Measurements from ENCODE around the gene DEUP1. TPM values are rescaled to one million over a fixed set of nuclear protein-coding genes. Genes with fewer than 3 reads are reported as not detected.

Gene DEUP1
- total RNA-seq, 1 donor from 2014 or later, result not detected

DNA sequence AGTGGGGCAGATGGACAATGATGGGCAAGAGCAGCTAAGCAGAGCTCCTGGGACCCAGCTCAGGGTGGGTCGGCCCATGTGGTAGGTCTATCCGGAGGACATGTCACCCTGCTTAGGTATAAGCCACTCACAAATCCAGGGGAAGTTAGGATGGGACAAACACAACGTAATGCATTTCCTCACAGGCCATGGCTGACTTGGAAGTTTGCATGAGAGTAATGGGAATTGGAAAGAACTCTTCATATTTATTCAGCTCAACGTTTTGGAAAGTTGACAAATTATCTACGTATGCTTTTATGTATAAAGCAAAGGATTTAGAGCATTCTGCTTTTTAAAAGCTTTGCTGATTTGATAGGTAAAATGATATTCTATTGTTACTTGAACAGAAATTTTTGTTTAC is 137.7 kb downstream of the DEUP1 start:
- DNase-seq (ENCODE audit: extremely low spot score, unreplicated experiment), result no peak
- Mint-ChIP-seq H3K4me1 (ENCODE audit: unreplicated experiment) (peaks cover 6% of the 10 kb centered on the region), H3K36me3 (ENCODE audit: unreplicated experiment) (peaks cover 4% of the 10 kb centered on the region)

DNA sequence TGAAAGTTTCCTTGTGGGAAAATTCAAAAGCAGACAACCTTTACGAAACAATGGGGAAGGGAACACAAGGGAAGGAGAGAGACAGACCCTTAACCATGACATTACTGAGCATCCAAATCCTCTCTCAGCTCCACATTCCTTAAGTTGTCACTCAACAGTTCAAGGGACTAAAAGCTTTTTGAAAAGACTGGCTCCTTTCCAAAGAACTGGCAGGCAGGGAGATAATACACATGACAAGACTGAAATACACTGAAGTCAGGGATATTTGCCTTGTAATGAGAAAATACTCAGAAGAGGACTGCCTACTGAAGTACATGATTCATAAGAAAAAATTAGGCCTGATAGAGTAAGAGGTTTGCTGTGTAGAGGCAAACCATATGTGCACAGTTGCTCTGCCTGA is 143.6 kb downstream of the DEUP1 start:
- no peaks in the 10 kb centered on the region for H3K27me3 Mint-ChIP-seq (ENCODE audit: unreplicated experiment)
- H3K4me1 Mint-ChIP-seq (ENCODE audit: unreplicated experiment), result peaks cover 20% of the 10 kb centered on the region
- H3K36me3 Mint-ChIP-seq (ENCODE audit: unreplicated experiment), result peaks cover 6% of the 10 kb centered on the region
- TF ChIP-seq, protein P1, sequence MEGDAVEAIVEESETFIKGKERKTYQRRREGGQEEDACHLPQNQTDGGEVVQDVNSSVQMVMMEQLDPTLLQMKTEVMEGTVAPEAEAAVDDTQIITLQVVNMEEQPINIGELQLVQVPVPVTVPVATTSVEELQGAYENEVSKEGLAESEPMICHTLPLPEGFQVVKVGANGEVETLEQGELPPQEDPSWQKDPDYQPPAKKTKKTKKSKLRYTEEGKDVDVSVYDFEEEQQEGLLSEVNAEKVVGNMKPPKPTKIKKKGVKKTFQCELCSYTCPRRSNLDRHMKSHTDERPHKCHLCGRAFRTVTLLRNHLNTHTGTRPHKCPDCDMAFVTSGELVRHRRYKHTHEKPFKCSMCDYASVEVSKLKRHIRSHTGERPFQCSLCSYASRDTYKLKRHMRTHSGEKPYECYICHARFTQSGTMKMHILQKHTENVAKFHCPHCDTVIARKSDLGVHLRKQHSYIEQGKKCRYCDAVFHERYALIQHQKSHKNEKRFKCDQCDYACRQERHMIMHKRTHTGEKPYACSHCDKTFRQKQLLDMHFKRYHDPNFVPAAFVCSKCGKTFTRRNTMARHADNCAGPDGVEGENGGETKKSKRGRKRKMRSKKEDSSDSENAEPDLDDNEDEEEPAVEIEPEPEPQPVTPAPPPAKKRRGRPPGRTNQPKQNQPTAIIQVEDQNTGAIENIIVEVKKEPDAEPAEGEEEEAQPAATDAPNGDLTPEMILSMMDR (IDR thresholded peaks at IDR 0.05), result no peak
- no peak overlapping the region for H3K27ac Mint-ChIP-seq (ENCODE audit: unreplicated experiment)
- DNase-seq (ENCODE audit: extremely low spot score, unreplicated experiment), result no peak
- H3K4me3 Mint-ChIP-seq (ENCODE audit: unreplicated experiment), result no peak overlapping the region
- H3K9me3 Mint-ChIP-seq (ENCODE audit: unreplicated experiment), result no peaks in the 10 kb centered on the region

More for the DNA sequence above, 137.7 kb downstream of the DEUP1 start:
- peaks cover 8% of the 10 kb centered on the region for H3K27me3 Mint-ChIP-seq (ENCODE audit: unreplicated experiment)
- no peak overlapping the region for H3K4me3 Mint-ChIP-seq (ENCODE audit: unreplicated experiment)
- TF ChIP-seq, protein P1 (IDR thresholded peaks at IDR 0.05), result no peak
- no peaks in the 10 kb centered on the region for H3K9me3 Mint-ChIP-seq (ENCODE audit: unreplicated experiment)
- H3K27ac Mint-ChIP-seq (ENCODE audit: unreplicated experiment), result no peak overlapping the region

DNA sequence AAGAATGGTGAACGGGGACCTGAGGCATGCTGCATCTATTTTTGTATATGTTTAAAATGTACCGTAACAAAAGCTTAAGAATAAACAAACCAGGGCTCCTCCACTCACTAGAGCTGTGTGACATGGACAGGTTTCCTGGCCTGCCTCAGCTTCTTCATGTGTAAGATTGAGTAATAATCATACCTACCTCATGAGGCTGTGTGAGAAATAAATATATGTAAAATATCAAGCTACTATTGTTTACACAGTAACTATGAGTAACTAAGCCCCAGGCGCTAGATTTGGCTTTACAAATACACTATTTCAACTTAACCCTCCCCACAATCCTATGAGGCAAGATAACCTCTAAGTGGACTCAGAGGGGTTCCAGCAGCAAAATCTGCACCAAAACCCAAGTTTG is 146.3 kb downstream of the DEUP1 start:
- no peaks in the 10 kb centered on the region for H3K27me3 Mint-ChIP-seq (ENCODE audit: unreplicated experiment)
- no peak for DNase-seq (ENCODE audit: extremely low spot score, unreplicated experiment)
- peaks cover 20% of the 10 kb centered on the region for H3K4me1 Mint-ChIP-seq (ENCODE audit: unreplicated experiment)
- no peak overlapping the region for H3K4me3 Mint-ChIP-seq (ENCODE audit: unreplicated experiment)
- H3K27ac Mint-ChIP-seq (ENCODE audit: unreplicated experiment), result no peak overlapping the region
- TF ChIP-seq, protein P1 (IDR thresholded peaks at IDR 0.05), result no peak
- peaks cover 5% of the 10 kb centered on the region for H3K36me3 Mint-ChIP-seq (ENCODE audit: unreplicated experiment)
- no peaks in the 10 kb centered on the region for H3K9me3 Mint-ChIP-seq (ENCODE audit: unreplicated experiment)

DNA sequence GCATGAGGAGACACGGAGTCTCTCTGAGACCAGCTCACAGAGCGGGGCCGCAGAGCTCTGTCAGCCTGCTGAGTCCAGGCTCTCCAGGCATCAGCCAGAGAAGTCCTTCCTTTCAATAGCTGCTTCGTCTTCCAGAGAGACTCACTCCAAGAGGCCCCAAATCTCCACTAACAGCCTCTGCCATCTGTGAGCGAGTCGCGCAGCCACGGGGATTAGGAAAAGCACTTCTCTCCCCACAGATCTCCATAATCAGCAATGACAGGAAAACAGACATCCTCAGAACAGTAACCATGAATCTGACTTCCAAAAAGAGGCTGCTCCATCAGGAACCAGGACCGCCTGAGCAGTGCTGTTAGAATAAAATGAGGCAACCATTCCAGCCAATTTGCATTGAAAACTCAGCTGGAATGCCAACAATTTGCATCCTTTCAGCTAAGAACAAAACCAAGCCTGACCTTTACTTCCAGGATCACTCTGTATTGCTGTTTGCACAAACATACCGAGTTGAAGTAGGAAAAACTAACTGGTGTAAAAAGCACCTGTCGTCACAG is 147.2 kb downstream of the DEUP1 start:
- Mint-ChIP-seq H3K4me1 (ENCODE audit: unreplicated experiment) (peaks cover 20% of the 10 kb centered on the region), H3K9me3 (ENCODE audit: unreplicated experiment) (no peaks in the 10 kb centered on the region), H3K4me3 (ENCODE audit: unreplicated experiment) (no peak overlapping the region), H3K27me3 (ENCODE audit: unreplicated experiment) (no peaks in the 10 kb centered on the region), H3K36me3 (ENCODE audit: unreplicated experiment) (peaks cover 4% of the 10 kb centered on the region), H3K27ac (ENCODE audit: unreplicated experiment) (no peak overlapping the region)
- no peak for DNase-seq (ENCODE audit: extremely low spot score, unreplicated experiment)
- TF ChIP-seq, protein P1 (IDR thresholded peaks at IDR 0.05), result no peak

DNA sequence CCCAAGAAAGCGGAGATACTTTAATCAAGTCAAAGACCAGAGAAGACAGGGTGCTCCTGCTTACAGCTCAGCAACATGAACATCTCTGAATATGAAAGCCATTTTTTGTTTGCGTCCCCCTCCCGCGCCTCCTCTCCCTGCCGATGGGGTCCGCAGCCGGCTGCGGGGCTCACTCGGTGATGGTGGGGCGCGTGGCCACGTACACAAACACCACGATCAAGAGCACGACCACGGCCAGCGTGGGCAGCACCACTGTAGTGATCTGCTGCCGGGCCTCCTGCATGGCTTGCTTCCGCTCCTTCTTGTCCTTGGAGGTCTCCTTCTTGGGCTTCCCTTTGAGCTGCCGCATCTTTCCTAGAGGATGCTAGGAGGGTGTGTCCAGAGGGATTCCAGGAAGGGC is 148.3 kb downstream of the DEUP1 start:
- H3K27ac Mint-ChIP-seq (ENCODE audit: unreplicated experiment), result no peak overlapping the region
- no peaks in the 10 kb centered on the region for H3K9me3 Mint-ChIP-seq (ENCODE audit: unreplicated experiment)
- H3K4me3 Mint-ChIP-seq (ENCODE audit: unreplicated experiment), result no peak overlapping the region
- H3K36me3 Mint-ChIP-seq (ENCODE audit: unreplicated experiment), result peaks cover 2% of the 10 kb centered on the region
- H3K27me3 Mint-ChIP-seq (ENCODE audit: unreplicated experiment), result no peaks in the 10 kb centered on the region
- peaks cover 22% of the 10 kb centered on the region for H3K4me1 Mint-ChIP-seq (ENCODE audit: unreplicated experiment)
- TF ChIP-seq, protein P1 (IDR thresholded peaks at IDR 0.05), result no peak
- DNase-seq (ENCODE audit: extremely low spot score, unreplicated experiment), result no peak
